RWPE2 (cell line): Measurements from ENCODE around the gene MAP3K5.

ENCODE experiments used
- ATAC-seq: fragments of 200-7000 bp; cut with Tn5 transposase; 3 replicates; pipeline ENCODE4 v1.9.1; 2021; ENCODE audit warnings: low read depth
- DNase-seq: peaks from one replicate; pipeline ENCODE4 v3.0.0-alpha.2; 2020; ENCODE audit warnings: low spot score
- H3K27ac ChIP-seq: fragments of 450-650 bp; 2 replicates; pipeline ENCODE4 v1.5.1; 2017; ENCODE audit warnings: mild to moderate bottlenecking; ENCODE audit not compliant: poor library complexity, severe bottlenecking
- H3K27me3 ChIP-seq: fragments of 250-450 bp; sonication (Bioruptor Pico); 2 replicates; pipeline ENCODE4 v1.5.1; 2021; ENCODE audit warnings: mild to moderate bottlenecking, moderate library complexity; ENCODE audit not compliant: insufficient read depth, poor library complexity, severe bottlenecking
- H3K36me3 ChIP-seq: fragments of 250-450 bp; sonication (Bioruptor Pico); 2 replicates; pipeline ENCODE4 v1.5.1; 2020; ENCODE audit warnings: low read depth, mild to moderate bottlenecking, moderate library complexity
- H3K4me1 ChIP-seq: fragments of 250-450 bp; sonication (Bioruptor Pico); 2 replicates; pipeline ENCODE4 v1.5.1; 2021; ENCODE audit warnings: mild to moderate bottlenecking, moderate library complexity; ENCODE audit not compliant: insufficient read depth, poor library complexity, severe bottlenecking
- H3K4me3 ChIP-seq: fragments of 250-450 bp; sonication (Bioruptor Pico); 2 replicates; pipeline ENCODE4 v1.5.1; 2021; ENCODE audit warnings: mild to moderate bottlenecking, moderate library complexity; ENCODE audit not compliant: severe bottlenecking
- H3K9me3 ChIP-seq: fragments of 250-450 bp; sonication (Bioruptor Pico); 2 replicates; pipeline ENCODE4 v1.5.1; 2021; ENCODE audit warnings: mild to moderate bottlenecking, moderate library complexity; ENCODE audit not compliant: severe bottlenecking
- TF ChIP-seq, protein P1 (sequence below): fragments of 450-650 bp; IDR thresholded peaks from one replicate; pipeline ENCODE4 v1.5.1; 2017; ENCODE audit warnings: mild to moderate bottlenecking, moderate library complexity; ENCODE audit not compliant: poor library complexity, severe bottlenecking

Gene MAP3K5

DNA sequence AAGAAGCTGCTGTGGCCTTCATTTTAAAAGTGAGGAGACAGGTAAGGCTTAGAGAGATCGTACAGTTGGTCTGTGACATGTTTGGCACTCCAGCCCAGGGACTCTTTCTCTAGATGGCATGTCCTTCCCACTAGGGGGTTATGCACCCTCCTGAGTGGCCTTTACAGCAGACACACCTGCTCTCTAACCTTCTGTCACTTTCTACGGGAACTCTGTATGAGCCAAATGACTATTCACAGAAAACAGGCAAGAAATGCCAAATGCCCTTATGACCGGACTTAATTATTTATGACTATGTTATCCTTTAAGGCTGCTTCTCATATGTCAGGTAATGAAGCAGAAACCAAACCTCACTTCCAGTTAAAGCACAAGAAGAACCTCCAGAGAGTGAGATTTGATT is 91.2 kb downstream of the MAP3K5 start:
- Histone ChIP-seq H3K9me3 (no peaks in the 10 kb centered on the region), H3K4me3 (no peak overlapping the region), H3K36me3 (no peaks in the 10 kb centered on the region), H3K4me1 (peaks cover 27% of the 10 kb centered on the region), H3K27ac (no peak overlapping the region), H3K27me3 (no peaks in the 10 kb centered on the region)
- ATAC-seq (no peak), DNase-seq (no peak)
- TF ChIP-seq, protein P1, sequence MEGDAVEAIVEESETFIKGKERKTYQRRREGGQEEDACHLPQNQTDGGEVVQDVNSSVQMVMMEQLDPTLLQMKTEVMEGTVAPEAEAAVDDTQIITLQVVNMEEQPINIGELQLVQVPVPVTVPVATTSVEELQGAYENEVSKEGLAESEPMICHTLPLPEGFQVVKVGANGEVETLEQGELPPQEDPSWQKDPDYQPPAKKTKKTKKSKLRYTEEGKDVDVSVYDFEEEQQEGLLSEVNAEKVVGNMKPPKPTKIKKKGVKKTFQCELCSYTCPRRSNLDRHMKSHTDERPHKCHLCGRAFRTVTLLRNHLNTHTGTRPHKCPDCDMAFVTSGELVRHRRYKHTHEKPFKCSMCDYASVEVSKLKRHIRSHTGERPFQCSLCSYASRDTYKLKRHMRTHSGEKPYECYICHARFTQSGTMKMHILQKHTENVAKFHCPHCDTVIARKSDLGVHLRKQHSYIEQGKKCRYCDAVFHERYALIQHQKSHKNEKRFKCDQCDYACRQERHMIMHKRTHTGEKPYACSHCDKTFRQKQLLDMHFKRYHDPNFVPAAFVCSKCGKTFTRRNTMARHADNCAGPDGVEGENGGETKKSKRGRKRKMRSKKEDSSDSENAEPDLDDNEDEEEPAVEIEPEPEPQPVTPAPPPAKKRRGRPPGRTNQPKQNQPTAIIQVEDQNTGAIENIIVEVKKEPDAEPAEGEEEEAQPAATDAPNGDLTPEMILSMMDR = no peak

DNA sequence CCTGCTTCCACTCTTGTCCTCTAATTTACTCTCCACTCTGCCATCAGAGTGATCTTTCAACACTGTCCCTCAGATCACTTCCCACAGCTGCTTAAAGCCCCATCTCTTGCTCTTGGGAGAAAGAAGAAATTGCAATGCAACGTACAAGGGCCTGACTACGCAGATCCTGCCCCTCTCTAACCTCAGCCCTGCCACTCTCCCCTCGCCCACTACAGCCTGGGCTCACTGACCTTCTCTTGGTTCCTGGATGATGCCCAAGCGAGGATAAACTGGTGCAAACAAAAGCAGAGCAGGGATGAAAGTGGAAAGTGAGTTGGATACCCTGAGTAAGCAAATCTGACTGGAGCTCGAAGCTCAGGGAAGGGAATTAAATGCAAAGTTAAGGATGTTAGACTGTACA is 92.9 kb downstream of the MAP3K5 start:
- ATAC-seq (no peak), DNase-seq (no peak)
- H3K4me3 ChIP-seq = no peak overlapping the region
- no peaks in the 10 kb centered on the region for H3K9me3 ChIP-seq
- H3K4me1 ChIP-seq = peaks cover 34% of the 10 kb centered on the region
- H3K27me3 ChIP-seq = no peaks in the 10 kb centered on the region
- TF ChIP-seq, protein P1 = no peak
- no peaks in the 10 kb centered on the region for H3K36me3 ChIP-seq
- H3K27ac ChIP-seq = no peak overlapping the region

DNA sequence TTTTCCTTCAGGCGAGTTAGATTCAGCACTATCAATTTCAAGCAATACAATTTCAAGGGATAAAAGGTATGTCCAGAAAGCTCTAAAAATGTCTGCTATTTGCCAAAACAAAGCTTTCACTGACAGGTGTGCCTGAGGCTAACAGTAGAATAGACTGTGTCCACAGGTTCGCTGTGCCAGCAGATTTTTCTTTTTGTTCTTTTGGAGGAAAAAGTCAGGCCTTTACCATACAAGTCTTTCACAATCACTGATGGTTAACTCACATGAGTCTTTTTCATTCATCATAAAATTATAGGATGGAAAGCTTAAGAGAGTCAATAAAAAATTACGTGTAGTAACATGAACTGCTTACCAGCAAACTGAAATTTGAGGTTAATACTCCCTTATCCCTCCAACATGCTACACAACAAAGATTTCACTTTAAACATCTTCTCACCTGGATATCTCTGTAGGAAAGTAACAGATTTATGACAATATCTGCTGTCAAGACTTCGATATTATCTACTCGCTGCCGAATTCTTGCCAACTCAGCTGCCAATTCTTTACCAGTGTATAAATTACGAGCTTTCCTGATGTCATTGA is 95.4 kb downstream of the MAP3K5 start:
- Histone ChIP-seq H3K36me3 (no peaks in the 10 kb centered on the region), H3K4me3 (no peak overlapping the region), H3K27ac (peak overlapping the region; percentile 56), H3K9me3 (no peaks in the 10 kb centered on the region), H3K4me1 (peaks cover 28% of the 10 kb centered on the region), H3K27me3 (no peaks in the 10 kb centered on the region)
- TF ChIP-seq, protein P1 = no peak
- ATAC-seq (peak; percentile 89), DNase-seq (no peak)

DNA sequence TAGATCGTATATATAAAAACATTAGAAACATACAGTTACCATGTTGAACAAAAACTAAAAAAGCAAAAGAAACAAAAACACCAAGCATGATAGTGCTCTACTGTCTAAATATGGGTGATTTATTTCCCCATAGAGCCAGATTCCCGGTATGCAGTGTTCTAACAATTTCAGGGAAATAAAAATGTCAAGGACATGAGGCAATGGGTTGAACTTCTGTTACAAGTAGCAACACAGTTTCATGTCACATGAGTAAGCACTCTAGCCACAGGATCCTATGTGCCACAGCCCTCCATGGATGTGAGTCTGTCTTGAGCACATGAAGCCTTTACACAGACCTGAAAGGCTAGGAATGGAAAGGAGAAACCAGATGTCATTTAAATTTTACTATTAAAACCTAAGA is 96.0 kb downstream of the MAP3K5 start:
- H3K27me3 ChIP-seq = no peaks in the 10 kb centered on the region
- TF ChIP-seq, protein P1 = no peak
- DNase-seq (no peak), ATAC-seq (peak; percentile 30; the same call in 2 of the 3 replicates)
- H3K36me3 ChIP-seq = no peaks in the 10 kb centered on the region
- H3K4me1 ChIP-seq = peaks cover 28% of the 10 kb centered on the region
- H3K9me3 ChIP-seq = no peaks in the 10 kb centered on the region
- peak overlapping the region; percentile 56 for H3K27ac ChIP-seq
- H3K4me3 ChIP-seq = no peak overlapping the region

DNA sequence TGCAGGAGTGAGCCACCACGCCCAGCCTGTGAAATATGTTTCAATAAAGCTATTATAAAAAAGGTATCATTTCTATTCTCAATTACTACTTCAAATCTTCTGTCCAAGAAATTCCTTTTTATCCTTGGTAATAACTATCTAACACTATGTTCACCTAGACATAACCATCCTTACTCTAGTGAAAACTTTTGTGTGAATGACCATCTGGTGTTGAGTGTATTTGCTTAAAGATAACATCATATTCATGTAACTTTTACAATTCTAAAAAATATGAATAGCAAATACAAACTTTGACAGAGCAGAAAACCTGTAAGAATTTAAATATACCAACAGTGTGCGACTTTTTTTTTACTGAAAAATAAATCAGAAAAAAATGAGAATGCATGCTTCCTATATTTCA is 96.9 kb downstream of the MAP3K5 start:
- no peak overlapping the region for H3K4me3 ChIP-seq
- peaks cover 28% of the 10 kb centered on the region for H3K4me1 ChIP-seq
- H3K27ac ChIP-seq = no peak overlapping the region
- H3K27me3 ChIP-seq = no peaks in the 10 kb centered on the region
- no peak for ATAC-seq
- H3K36me3 ChIP-seq = no peaks in the 10 kb centered on the region
- TF ChIP-seq, protein P1 = no peak
- DNase-seq = no peak
- no peaks in the 10 kb centered on the region for H3K9me3 ChIP-seq
